HEK293 (cell line): ENCODE measurements around the gene ERCC1.

Experiments used
- GLIS2 ChIP-seq: fragments of 450-650 bp; formaldehyde crosslinking; IDR thresholded peaks from 2 replicates; pipeline ENCODE4 v1.5.1; 2016; ENCODE audit warnings: missing biosample characterization, missing genetic modification characterization
- KLF10 ChIP-seq: fragments of 450-650 bp; IDR thresholded peaks from 2 replicates; pipeline ENCODE4 v1.5.1; 2018; ENCODE audit warnings: missing biosample characterization, mild to moderate bottlenecking, missing genetic modification characterization
- MEIS1 ChIP-seq: sonication (generic); formaldehyde crosslinking; IDR thresholded peaks from 2 replicates; pipeline ENCODE4 v1.8.1; 2022; ENCODE audit warnings: missing genetic modification reagents, mild to moderate bottlenecking, borderline replicate concordance
- PRDM1 ChIP-seq: fragments of 450-650 bp; formaldehyde crosslinking; IDR thresholded peaks from 2 replicates; pipeline ENCODE4; 2016; ENCODE audit warnings: missing biosample characterization, missing genetic modification characterization
- SALL2 ChIP-seq: fragments of 450-650 bp; formaldehyde crosslinking; IDR thresholded peaks from 2 replicates; pipeline ENCODE4 v1.5.0; 2017; ENCODE audit warnings: missing biosample characterization, mild to moderate bottlenecking, missing genetic modification characterization, borderline replicate concordance
- SP3 ChIP-seq: fragments of 450-650 bp; formaldehyde crosslinking; IDR thresholded peaks from 2 replicates; pipeline ENCODE4 v1.5.1; 2016; ENCODE audit warnings: missing biosample characterization, missing genetic modification characterization
- ZBTB1 ChIP-seq: fragments of 450-650 bp; formaldehyde crosslinking; IDR thresholded peaks from 2 replicates; pipeline ENCODE4 v1.5.1; 2016; ENCODE audit warnings: missing biosample characterization, missing genetic modification characterization
- ZBTB20 ChIP-seq: fragments of 450-650 bp; formaldehyde crosslinking; IDR thresholded peaks from 2 replicates; pipeline ENCODE4 v1.5.1; 2016; ENCODE audit warnings: missing biosample characterization, missing genetic modification characterization
- ZEB2 ChIP-seq: fragments of 450-650 bp; formaldehyde crosslinking; IDR thresholded peaks from 2 replicates; pipeline ENCODE4 v1.5.1; 2016; ENCODE audit warnings: missing biosample characterization, missing genetic modification characterization
- ZIC2 ChIP-seq: fragments of 450-650 bp; formaldehyde crosslinking; IDR thresholded peaks from 2 replicates; pipeline ENCODE4 v1.5.1; 2016; ENCODE audit warnings: missing biosample characterization, missing genetic modification characterization
- ZNF155 ChIP-seq: fragments of 450-650 bp; formaldehyde crosslinking; IDR thresholded peaks from 2 replicates; pipeline ENCODE4 v1.5.1; 2016; ENCODE audit warnings: missing biosample characterization, missing genetic modification characterization
- ZNF16 ChIP-seq: fragments of 450-650 bp; formaldehyde crosslinking; IDR thresholded peaks from 2 replicates; pipeline ENCODE4 v1.5.1; 2016; ENCODE audit warnings: low read depth, missing biosample characterization, missing genetic modification characterization
- ZNF169 ChIP-seq: fragments of 450-650 bp; formaldehyde crosslinking; IDR thresholded peaks from 2 replicates; pipeline ENCODE4 v1.5.1; 2016; ENCODE audit warnings: missing biosample characterization, missing genetic modification characterization
- ZNF184 ChIP-seq: fragments of 450-650 bp; IDR thresholded peaks from 2 replicates; pipeline ENCODE4 v1.5.1; 2018; ENCODE audit warnings: missing biosample characterization, mild to moderate bottlenecking, missing genetic modification characterization
- ZNF202 ChIP-seq: fragments of 450-650 bp; formaldehyde crosslinking; IDR thresholded peaks from 2 replicates; pipeline ENCODE4 v1.5.1; 2016; ENCODE audit warnings: missing biosample characterization, missing genetic modification characterization, borderline replicate concordance
- ZNF292 ChIP-seq: fragments of 450-650 bp; formaldehyde crosslinking; IDR thresholded peaks from 2 replicates; pipeline ENCODE4 v1.5.1; 2016; ENCODE audit warnings: low read depth, missing biosample characterization, missing genetic modification characterization, borderline replicate concordance
- ZNF354C ChIP-seq: fragments of 450-650 bp; formaldehyde crosslinking; IDR thresholded peaks from 2 replicates; pipeline ENCODE4 v1.5.1; 2016; ENCODE audit warnings: missing biosample characterization, missing genetic modification characterization, low read depth, borderline replicate concordance
- ZNF37A ChIP-seq: fragments of 450-650 bp; IDR thresholded peaks from 2 replicates; pipeline ENCODE4 v1.5.1; 2018; ENCODE audit warnings: missing biosample characterization, missing genetic modification characterization
- ZNF426 ChIP-seq: fragments of 450-650 bp; formaldehyde crosslinking; IDR thresholded peaks from 2 replicates; pipeline ENCODE4 v1.5.1; 2017; ENCODE audit warnings: missing biosample characterization, missing genetic modification characterization, mild to moderate bottlenecking, inconsistent platforms, moderate library complexity
- ZNF433 ChIP-seq: fragments of 450-650 bp; formaldehyde crosslinking; IDR thresholded peaks from 2 replicates; pipeline ENCODE4 v1.5.1; 2016; ENCODE audit warnings: missing biosample characterization, missing genetic modification characterization, low read depth
- ZNF549 ChIP-seq: fragments of 450-650 bp; IDR thresholded peaks from 2 replicates; pipeline ENCODE4 v1.5.1; 2018; ENCODE audit warnings: missing biosample characterization, missing genetic modification characterization, mild to moderate bottlenecking, inconsistent platforms, moderate library complexity
- ZNF600 ChIP-seq: fragments of 450-650 bp; formaldehyde crosslinking; IDR thresholded peaks from 2 replicates; pipeline ENCODE4 v1.5.1; 2016; ENCODE audit warnings: missing biosample characterization, missing genetic modification characterization
- ZNF660 ChIP-seq: fragments of 450-650 bp; IDR thresholded peaks from 2 replicates; pipeline ENCODE4 v1.5.1; 2018; ENCODE audit warnings: missing biosample characterization, mild to moderate bottlenecking, missing genetic modification characterization
- ZNF776 ChIP-seq: fragments of 450-650 bp; formaldehyde crosslinking; IDR thresholded peaks from 2 replicates; pipeline ENCODE4 v1.5.0; 2017; ENCODE audit warnings: missing biosample characterization, missing genetic modification characterization, borderline replicate concordance
- TF ChIP-seq, protein P1 (sequence below): fragments of 450-650 bp; formaldehyde crosslinking; conservative IDR thresholded peaks from 2 replicates; pipeline ENCODE4 v1.5.1; 2016; ENCODE audit warnings: low read depth, missing biosample characterization, missing genetic modification characterization
- TF ChIP-seq, protein P2 (sequence below): fragments of 450-650 bp; formaldehyde crosslinking; IDR thresholded peaks from 2 replicates; pipeline ENCODE4 v1.5.1; 2017; ENCODE audit warnings: missing biosample characterization, missing genetic modification characterization
- TF ChIP-seq, protein P3 (sequence below): fragments of 450-650 bp; formaldehyde crosslinking; IDR thresholded peaks from 2 replicates; pipeline ENCODE4 v1.5.1; 2016; ENCODE audit warnings: missing biosample characterization, missing genetic modification characterization
- TF ChIP-seq, protein P4 (sequence below): fragments of 450-650 bp; formaldehyde crosslinking; IDR thresholded peaks from 2 replicates; pipeline ENCODE4 v1.5.1; 2017; ENCODE audit warnings: missing biosample characterization, missing genetic modification characterization
- TF ChIP-seq, protein P5 (sequence below): fragments of 450-650 bp; formaldehyde crosslinking; IDR thresholded peaks from 2 replicates; pipeline ENCODE4 v1.5.1; 2016; ENCODE audit warnings: missing biosample characterization, missing genetic modification characterization

Gene ERCC1

DNA sequence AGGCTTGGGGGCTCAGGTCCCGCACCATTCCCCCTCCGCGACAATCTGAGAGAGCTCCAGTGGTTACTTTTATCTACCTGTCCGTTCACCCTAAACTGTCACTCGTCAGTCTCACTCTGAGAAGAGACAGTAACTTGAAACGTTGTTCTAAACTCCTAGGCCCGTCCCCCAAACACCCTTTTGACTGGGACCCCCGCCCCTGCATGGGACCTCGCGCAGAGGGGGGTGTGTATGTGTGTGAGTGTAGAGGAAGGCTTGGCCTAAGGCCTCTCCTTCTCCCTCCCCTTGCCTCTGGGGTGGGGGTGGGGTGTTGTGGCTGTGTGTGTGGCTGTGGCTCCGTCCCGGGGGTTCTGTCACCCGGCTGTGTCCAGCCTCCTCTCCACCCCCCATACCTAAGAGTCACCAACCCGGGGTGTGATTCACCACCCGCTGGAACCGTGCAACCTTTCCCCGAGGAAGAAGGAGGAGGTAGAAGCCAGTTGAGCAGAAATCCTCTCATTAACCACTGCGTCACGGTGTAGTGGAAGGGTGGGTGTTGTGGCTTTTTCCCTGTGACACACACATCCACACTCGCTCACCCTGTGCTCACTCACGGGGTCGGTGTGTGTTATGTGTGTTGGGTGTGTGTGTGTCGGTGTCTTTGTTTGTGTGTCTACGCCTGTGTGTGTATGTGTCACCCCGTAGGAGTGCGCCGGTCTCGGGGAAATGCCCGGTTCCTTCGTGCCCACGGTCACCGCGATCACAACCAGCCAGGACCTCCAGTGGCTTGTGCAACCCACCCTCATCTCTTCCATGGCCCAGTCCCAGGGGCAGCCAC, 46.4 kb upstream of the ERCC1 start (continued):
- no peak for TF ChIP-seq ZNF16 (tag by site-specific recombination)
- 0 out of 2 replicates have a peak, but pooled peaks have one; percentile 21 for TF ChIP-seq SP3 (tag by site-specific recombination)
- TF ChIP-seq ZNF169 (tag by site-specific recombination), result no peak
- no peak for TF ChIP-seq ZNF202 (tag by site-specific recombination)
- TF ChIP-seq PRDM1 (tag by site-specific recombination), result no peak
- TF ChIP-seq ZEB2 (tag by site-specific recombination), result no peak
- no peak for TF ChIP-seq ZBTB20
- TF ChIP-seq ZNF600 (tag by site-specific recombination), result 0 out of 2 replicates have a peak, but pooled peaks have one; percentile 15
- no peak for TF ChIP-seq ZNF776 (tag by site-specific recombination)
- TF ChIP-seq SALL2, result no peak
- no peak for TF ChIP-seq ZNF549 (tag by site-specific recombination)
- TF ChIP-seq, protein P1, sequence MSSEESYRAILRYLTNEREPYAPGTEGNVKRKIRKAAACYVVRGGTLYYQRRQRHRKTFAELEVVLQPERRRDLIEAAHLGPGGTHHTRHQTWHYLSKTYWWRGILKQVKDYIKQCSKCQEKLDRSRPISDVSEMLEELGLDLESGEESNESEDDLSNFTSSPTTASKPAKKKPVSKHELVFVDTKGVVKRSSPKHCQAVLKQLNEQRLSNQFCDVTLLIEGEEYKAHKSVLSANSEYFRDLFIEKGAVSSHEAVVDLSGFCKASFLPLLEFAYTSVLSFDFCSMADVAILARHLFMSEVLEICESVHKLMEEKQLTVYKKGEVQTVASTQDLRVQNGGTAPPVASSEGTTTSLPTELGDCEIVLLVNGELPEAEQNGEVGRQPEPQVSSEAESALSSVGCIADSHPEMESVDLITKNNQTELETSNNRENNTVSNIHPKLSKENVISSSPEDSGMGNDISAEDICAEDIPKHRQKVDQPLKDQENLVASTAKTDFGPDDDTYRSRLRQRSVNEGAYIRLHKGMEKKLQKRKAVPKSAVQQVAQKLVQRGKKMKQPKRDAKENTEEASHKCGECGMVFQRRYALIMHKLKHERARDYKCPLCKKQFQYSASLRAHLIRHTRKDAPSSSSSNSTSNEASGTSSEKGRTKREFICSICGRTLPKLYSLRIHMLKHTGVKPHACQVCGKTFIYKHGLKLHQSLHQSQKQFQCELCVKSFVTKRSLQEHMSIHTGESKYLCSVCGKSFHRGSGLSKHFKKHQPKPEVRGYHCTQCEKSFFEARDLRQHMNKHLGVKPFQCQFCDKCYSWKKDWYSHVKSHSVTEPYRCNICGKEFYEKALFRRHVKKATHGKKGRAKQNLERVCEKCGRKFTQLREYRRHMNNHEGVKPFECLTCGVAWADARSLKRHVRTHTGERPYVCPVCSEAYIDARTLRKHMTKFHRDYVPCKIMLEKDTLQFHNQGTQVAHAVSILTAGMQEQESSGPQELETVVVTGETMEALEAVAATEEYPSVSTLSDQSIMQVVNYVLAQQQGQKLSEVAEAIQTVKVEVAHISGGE (tag by site-specific recombination), result no peak
- no peak for TF ChIP-seq MEIS1
- no peak for TF ChIP-seq ZNF660 (tag by site-specific recombination)
- TF ChIP-seq GLIS2 (tag by site-specific recombination), result peak; percentile 12; the same call in 1 of the 2 replicates
- no peak for TF ChIP-seq ZNF292
- TF ChIP-seq ZBTB1 (tag by site-specific recombination), result no peak
- TF ChIP-seq, protein P2, sequence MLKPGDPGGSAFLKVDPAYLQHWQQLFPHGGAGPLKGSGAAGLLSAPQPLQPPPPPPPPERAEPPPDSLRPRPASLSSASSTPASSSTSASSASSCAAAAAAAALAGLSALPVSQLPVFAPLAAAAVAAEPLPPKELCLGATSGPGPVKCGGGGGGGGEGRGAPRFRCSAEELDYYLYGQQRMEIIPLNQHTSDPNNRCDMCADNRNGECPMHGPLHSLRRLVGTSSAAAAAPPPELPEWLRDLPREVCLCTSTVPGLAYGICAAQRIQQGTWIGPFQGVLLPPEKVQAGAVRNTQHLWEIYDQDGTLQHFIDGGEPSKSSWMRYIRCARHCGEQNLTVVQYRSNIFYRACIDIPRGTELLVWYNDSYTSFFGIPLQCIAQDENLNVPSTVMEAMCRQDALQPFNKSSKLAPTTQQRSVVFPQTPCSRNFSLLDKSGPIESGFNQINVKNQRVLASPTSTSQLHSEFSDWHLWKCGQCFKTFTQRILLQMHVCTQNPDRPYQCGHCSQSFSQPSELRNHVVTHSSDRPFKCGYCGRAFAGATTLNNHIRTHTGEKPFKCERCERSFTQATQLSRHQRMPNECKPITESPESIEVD (tag by site-specific recombination), result no peak
- TF ChIP-seq ZNF354C (tag by site-specific recombination), result no peak
- no peak for TF ChIP-seq ZNF37A
- TF ChIP-seq, protein P3, sequence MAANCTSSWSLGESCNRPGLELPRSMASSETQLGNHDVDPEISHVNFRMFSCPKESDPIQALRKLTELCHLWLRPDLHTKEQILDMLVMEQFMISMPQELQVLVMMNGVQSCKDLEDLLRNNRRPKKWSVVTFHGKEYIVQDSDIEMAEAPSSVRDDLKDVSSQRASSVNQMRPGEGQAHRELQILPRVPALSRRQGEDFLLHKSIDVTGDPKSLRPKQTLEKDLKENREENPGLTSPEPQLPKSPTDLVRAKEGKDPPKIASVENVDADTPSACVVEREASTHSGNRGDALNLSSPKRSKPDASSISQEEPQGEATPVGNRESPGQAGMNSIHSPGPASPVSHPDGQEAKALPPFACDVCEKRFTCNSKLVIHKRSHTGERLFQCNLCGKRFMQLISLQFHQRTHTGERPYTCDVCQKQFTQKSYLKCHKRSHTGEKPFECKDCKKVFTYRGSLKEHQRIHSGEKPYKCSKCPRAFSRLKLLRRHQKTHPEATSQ (tag by site-specific recombination), result no peak
- TF ChIP-seq KLF10, result peak; percentile 10; the same call in 1 of the 2 replicates
- no peak for TF ChIP-seq ZNF184 (tag by site-specific recombination)
- no peak for TF ChIP-seq ZNF433
- TF ChIP-seq ZNF155 (tag by site-specific recombination), result no peak
- TF ChIP-seq, protein P4, sequence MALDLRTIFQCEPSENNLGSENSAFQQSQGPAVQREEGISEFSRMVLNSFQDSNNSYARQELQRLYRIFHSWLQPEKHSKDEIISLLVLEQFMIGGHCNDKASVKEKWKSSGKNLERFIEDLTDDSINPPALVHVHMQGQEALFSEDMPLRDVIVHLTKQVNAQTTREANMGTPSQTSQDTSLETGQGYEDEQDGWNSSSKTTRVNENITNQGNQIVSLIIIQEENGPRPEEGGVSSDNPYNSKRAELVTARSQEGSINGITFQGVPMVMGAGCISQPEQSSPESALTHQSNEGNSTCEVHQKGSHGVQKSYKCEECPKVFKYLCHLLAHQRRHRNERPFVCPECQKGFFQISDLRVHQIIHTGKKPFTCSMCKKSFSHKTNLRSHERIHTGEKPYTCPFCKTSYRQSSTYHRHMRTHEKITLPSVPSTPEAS (tag by site-specific recombination), result no peak
- TF ChIP-seq ZIC2 (tag by site-specific recombination), result 0 out of 2 replicates have a peak, but pooled peaks have one; percentile 7
- TF ChIP-seq, protein P5, sequence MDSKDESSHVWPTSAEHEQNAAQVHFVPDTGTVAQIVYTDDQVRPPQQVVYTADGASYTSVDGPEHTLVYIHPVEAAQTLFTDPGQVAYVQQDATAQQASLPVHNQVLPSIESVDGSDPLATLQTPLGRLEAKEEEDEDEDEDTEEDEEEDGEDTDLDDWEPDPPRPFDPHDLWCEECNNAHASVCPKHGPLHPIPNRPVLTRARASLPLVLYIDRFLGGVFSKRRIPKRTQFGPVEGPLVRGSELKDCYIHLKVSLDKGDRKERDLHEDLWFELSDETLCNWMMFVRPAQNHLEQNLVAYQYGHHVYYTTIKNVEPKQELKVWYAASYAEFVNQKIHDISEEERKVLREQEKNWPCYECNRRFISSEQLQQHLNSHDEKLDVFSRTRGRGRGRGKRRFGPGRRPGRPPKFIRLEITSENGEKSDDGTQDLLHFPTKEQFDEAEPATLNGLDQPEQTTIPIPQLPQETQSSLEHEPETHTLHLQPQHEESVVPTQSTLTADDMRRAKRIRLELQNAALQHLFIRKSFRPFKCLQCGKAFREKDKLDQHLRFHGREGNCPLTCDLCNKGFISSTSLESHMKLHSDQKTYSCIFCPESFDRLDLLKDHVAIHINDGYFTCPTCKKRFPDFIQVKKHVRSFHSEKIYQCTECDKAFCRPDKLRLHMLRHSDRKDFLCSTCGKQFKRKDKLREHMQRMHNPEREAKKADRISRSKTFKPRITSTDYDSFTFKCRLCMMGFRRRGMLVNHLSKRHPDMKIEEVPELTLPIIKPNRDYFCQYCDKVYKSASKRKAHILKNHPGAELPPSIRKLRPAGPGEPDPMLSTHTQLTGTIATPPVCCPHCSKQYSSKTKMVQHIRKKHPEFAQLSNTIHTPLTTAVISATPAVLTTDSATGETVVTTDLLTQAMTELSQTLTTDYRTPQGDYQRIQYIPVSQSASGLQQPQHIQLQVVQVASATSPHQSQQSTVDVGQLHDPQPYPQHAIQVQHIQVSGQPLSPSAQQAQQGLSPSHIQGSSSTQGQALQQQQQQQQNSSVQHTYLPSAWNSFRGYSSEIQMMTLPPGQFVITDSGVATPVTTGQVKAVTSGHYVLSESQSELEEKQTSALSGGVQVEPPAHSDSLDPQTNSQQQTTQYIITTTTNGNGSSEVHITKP (tag by site-specific recombination), result peak; percentile 87
- no peak for TF ChIP-seq ZNF426 (tag by site-specific recombination)
